A673 (cell line): ENCODE measurements around the gene ALPP. TPM values are rescaled to one million over a fixed set of nuclear protein-coding genes. Genes with fewer than 3 reads are reported as not detected.
A peak's percentile ranks its signal among the peaks of the same experiment; 100 is the strongest.
"Not testable (repeated sequence)": the region's sequence is repeated elsewhere in the genome, so short reads cannot be mapped to it uniquely, and the experiment has no call there.

Source experiments
- BruUV-seq: library from RNA; stranded (reverse); fragments of 400-500 nt; replicated peaks from 2 replicates; lab custom pipeline; 2021; lab: Mats Ljungman, UMichigan
- CTCF ChIA-PET: fragments of 300-600 bp; sonication (Branson Sonifier 250); formaldehyde crosslinking; loops from one replicate; lab custom pipeline; 2022; ENCODE audit warnings: antibody characterized with exemption; lab: Charles Lee
- POLR2A ChIA-PET: fragments of 300-600 bp; sonication (Branson Sonifier 250); formaldehyde crosslinking; loops from one replicate; lab custom pipeline; 2022; ENCODE audit warnings: antibody characterized with exemption; ENCODE audit not compliant: low non-redundant PET; lab: Charles Lee
- DNase-seq: peaks from one replicate; pipeline ENCODE4 v3.0.0-alpha.2; 2015; ENCODE audit warnings: low spot score
- H3K27ac ChIP-seq: fragments of 200-600 bp; sonication (generic); 2 replicates; pipeline ENCODE4 v1.5.1; 2016; ENCODE audit warnings: mixed run types, low read depth, mild to moderate bottlenecking, mixed read lengths, antibody characterized with exemption, low read length; ENCODE audit not compliant: poor library complexity, severe bottlenecking
- H3K27me3 ChIP-seq: fragments of 200-600 bp; sonication (generic); replicated peaks from 2 replicates; pipeline ENCODE4 v1.6.1; 2017; ENCODE audit warnings: mixed run types, low read depth, mild to moderate bottlenecking, mixed read lengths, antibody characterized with exemption, low read length; ENCODE audit not compliant: insufficient read depth, poor library complexity
- H3K36me3 ChIP-seq: fragments of 200-600 bp; sonication (generic); 2 replicates; pipeline ENCODE4 v1.6.1; 2016; ENCODE audit warnings: mixed run types, mild to moderate bottlenecking, mixed read lengths, antibody characterized with exemption, low read length; ENCODE audit not compliant: insufficient read depth, poor library complexity, severe bottlenecking
- H3K4me1 ChIP-seq: fragments of 200-600 bp; sonication (generic); 2 replicates; pipeline ENCODE4 v1.6.1; 2017; ENCODE audit warnings: mixed run types, mild to moderate bottlenecking, mixed read lengths, antibody characterized with exemption, low read length; ENCODE audit not compliant: insufficient read depth, poor library complexity, severe bottlenecking
- H3K4me3 ChIP-seq: fragments of 200-600 bp; sonication (generic); 2 replicates; pipeline ENCODE4 v1.5.1; 2016; ENCODE audit warnings: low read depth, mixed run types, mild to moderate bottlenecking, mixed read lengths, low read length; ENCODE audit not compliant: poor library complexity, severe bottlenecking
- H3K9me3 ChIP-seq: fragments of 200-600 bp; sonication (generic); 2 replicates; pipeline ENCODE4 v1.6.1; 2016; ENCODE audit warnings: mixed run types, low read depth, mild to moderate bottlenecking, mixed read lengths, antibody characterized with exemption, low read length; ENCODE audit not compliant: poor library complexity, severe bottlenecking
- EZH2 ChIP-seq: fragments of 200-600 bp; sonication (generic); IDR thresholded peaks from 2 replicates; pipeline ENCODE4 v1.6.1; 2017; ENCODE audit warnings: borderline replicate concordance, low read depth, mild to moderate bottlenecking, mixed read lengths, antibody characterized with exemption, low read length; ENCODE audit not compliant: poor library complexity, severe bottlenecking
- intact Hi-C: fragments of 100-400 bp; cut with micrococcal nuclease; formaldehyde crosslinking; loops from one replicate; pipeline ENCODE4 v1.10.0; 2022; ENCODE audit not compliant: unreplicated experiment
- total RNA-seq: library from RNA; stranded (reverse); gene quantifications from 2 replicates; pipeline ENCODE4 v1.2.3, GENCODE V29; 2021
- TF ChIP-seq, protein P1 (sequence below): fragments of 300-800, 200-600 bp; sonication (generic); conservative IDR thresholded peaks from 2 replicates; pipeline ENCODE4 v1.5.1; 2017; ENCODE audit warnings: low read depth, mild to moderate bottlenecking, antibody characterized with exemption, low read length, moderate library complexity, mixed read lengths

The ALPP gene
- total RNA-seq, 1 experiment from 2014 or later: not detected

DNA sequence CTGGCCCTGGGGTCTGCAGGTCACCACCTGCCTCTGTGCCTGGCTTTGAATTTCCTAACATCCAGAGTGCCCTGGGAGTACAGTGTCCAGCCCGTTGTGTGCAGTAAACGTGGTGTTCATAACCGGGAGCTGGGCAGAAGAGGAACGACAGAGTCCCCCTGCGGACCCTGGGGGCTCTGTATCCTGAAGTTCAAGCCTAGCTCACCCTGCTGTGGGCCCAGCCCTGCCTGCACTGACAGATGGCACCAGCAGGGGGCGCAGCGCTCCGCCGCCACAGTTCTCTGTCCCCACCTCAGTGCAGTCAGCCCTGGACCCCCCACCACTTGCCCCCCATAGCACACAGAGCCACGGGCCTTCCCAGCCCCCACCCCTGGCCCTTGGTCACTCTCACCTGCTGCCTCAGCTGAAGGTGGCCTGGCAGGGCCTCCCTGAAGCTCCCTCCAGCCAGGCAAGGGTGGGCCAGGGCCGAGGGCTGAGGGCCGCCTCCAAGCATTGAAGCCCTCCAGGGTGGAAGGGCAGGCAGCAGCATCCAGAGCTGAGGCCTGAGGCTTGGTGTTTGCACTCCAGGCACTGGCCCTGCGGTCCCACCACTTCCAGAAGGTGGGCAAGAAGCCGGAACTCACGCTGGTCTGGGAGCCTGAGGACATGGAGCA lies 43.2 kb upstream of the ALPP start:
- POLR2A ChIA-PET, H3K9me3 ChIP-seq, H3K36me3 ChIP-seq, H3K4me1 ChIP-seq, H3K27ac ChIP-seq, BruUV-seq, H3K27me3 ChIP-seq, H3K4me3 ChIP-seq, DNase-seq: not testable (repeated sequence)
- CTCF ChIA-PET: interaction anchor here (0.6 to 1.2 kb wide), 4 partner anchors 8 to 104 kb away, joined by 3 to 7 read pairs (median 4); no protein-coding TSS in a partner anchor
- TF ChIP-seq, protein P1, sequence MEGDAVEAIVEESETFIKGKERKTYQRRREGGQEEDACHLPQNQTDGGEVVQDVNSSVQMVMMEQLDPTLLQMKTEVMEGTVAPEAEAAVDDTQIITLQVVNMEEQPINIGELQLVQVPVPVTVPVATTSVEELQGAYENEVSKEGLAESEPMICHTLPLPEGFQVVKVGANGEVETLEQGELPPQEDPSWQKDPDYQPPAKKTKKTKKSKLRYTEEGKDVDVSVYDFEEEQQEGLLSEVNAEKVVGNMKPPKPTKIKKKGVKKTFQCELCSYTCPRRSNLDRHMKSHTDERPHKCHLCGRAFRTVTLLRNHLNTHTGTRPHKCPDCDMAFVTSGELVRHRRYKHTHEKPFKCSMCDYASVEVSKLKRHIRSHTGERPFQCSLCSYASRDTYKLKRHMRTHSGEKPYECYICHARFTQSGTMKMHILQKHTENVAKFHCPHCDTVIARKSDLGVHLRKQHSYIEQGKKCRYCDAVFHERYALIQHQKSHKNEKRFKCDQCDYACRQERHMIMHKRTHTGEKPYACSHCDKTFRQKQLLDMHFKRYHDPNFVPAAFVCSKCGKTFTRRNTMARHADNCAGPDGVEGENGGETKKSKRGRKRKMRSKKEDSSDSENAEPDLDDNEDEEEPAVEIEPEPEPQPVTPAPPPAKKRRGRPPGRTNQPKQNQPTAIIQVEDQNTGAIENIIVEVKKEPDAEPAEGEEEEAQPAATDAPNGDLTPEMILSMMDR: peak; percentile 61
- intact Hi-C loops: loop anchor here (5.0 kb wide), 1 partner anchor 107 kb away; no protein-coding TSS in a partner anchor

DNA sequence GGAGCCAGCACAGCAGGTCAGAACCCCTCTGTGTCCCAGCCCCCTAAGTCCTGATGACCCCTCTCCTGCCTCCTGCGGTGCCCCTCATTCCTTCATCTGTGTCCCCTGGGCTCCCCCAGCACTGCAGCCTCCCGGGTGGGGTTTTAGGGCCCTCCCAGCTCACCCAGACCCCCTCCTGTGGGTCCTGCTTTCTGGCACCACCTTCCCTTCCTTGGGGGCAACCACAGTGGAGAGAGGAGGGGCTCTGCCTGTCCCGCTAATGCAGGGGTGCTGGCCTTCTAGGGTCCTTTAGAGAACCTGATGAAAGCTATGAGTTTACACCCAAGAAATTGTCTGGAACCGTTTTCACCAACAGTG lies 42.7 kb upstream of the ALPP start:
- H3K27ac ChIP-seq: no peak overlapping the region
- ChIA-PET CTCF (interaction anchor here (0.6 to 1.2 kb wide), 3 partner anchors 8 to 104 kb away, joined by 3 to 7 read pairs (median 5); no protein-coding TSS in a partner anchor), POLR2A (interaction anchor here (0.6 kb wide), 1 partner anchor 1863 kb away, joined by 3 read pairs; no protein-coding TSS in a partner anchor)
- no peak overlapping the region for H3K4me3 ChIP-seq
- intact Hi-C loops: loop anchor here (5.0 kb wide), 1 partner anchor 106 kb away; no protein-coding TSS in a partner anchor
- no peaks in the 10 kb centered on the region for H3K36me3 ChIP-seq
- H3K4me1 ChIP-seq: no peaks in the 10 kb centered on the region
- TF ChIP-seq EZH2: no peak
- TF ChIP-seq, protein P1: no peak
- H3K27me3 ChIP-seq: no peaks in the 10 kb centered on the region
- DNase-seq: no peak
- BruUV-seq: no TSS peak
- H3K9me3 ChIP-seq: no peaks in the 10 kb centered on the region

DNA sequence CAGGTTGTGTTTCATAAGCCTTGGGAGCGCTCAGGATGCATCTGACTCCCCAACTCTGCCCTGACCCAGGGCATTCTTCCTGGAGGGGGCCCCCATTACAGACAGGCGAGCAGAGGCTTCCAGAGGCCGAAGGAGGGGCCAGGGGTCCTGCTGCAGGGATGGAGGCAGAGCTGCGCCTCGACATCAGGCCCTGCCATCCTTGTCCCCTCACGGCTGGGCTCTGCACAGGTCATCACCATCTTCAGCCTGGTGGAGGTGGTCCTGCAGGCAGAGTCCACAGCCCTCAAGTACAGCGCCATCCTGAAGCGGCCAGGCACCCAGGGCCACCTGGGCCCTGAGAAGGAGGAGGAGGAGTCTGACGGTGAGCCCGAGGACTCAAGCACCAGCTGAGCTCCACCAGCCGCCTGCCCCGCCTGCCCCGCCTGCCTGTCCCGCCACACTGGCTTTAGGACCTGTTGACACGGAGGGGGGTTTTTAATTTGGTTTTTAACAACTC lies 42.3 kb upstream of the ALPP start:
- intact Hi-C loops: loop anchor here (5.0 kb wide), 1 partner anchor 106 kb away; no protein-coding TSS in a partner anchor
- TF ChIP-seq EZH2: no peak
- TF ChIP-seq, protein P1: no peak
- no TSS peak for BruUV-seq
- Histone ChIP-seq H3K9me3 (no peaks in the 10 kb centered on the region), H3K36me3 (no peaks in the 10 kb centered on the region), H3K27ac (no peak overlapping the region), H3K4me1 (no peaks in the 10 kb centered on the region), H3K27me3 (no peaks in the 10 kb centered on the region), H3K4me3 (no peak overlapping the region)
- ChIA-PET POLR2A (interaction anchor here (0.6 kb wide), 1 partner anchor 1864 kb away, joined by 3 read pairs; no protein-coding TSS in a partner anchor), CTCF (no interaction called here)
- no peak for DNase-seq
